ENCODE results near the gene NDUFAF3.

The NDUFAF3 gene

GRCh38 chr3:49001155-49001554 is 20.8 kb upstream of the NDUFAF3 start:
- no peak for DNase-seq (ENCODE audit: low read depth)
- no peak overlapping the region for H3K4me3 ChIP-seq (ENCODE audit: control insufficient read depth, low read depth, low read length)
- TF ChIP-seq CTCF (IDR thresholded peaks at IDR 0.05; ENCODE audit: control insufficient read depth, insufficient read depth, low read depth, low read length, missing control alignments) = no peak

DNA sequence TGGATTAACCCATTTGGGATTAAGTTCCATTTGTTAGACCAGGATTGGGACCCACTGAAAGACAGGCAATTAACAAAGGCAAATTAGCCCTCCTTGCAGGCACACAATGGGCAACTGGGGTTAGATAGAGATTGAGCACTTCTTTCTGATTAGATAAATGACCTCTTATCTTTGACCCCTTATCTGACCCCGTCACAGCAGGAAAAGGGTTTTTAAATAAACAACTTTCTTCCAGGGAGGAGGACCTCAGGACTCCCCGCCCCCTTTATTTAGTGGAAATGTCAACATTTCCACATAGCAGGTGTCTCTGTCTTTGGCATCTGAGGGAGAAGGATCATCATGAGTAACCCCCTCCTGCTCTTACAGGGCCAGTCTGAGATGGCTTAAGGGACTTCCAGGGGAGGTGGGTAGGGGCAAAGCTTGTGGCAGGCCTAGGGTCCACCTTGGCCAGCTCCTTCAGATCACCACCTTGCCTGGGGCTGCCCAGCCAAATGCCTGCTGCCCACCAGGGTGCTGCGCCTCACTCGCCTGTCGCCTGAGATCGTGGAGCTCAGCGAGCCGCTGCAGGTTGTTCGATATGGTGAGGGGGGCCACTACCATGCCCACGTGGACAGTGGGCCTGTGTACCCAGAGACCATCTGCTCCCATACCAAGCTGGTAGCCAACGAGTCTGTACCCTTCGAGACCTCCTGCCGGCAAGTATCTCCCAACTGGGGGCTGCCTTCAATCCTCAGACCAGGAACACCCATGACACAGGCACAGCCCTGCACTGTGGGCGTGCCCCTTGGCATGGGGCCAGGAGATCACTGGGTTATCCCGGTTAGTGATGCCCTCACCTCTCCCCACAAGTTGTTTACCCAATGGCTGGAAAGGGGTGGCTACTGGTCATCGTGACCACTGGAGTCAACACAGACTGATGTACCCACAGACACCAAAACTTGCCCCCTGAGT is 17.3 kb upstream of the NDUFAF3 start:
- no peak for TF ChIP-seq CTCF (IDR thresholded peaks at IDR 0.05; ENCODE audit: control insufficient read depth, insufficient read depth, low read depth, low read length, missing control alignments)
- no peak for DNase-seq (ENCODE audit: low read depth)
- H3K4me3 ChIP-seq (ENCODE audit: control insufficient read depth, low read depth, low read length) = no peak overlapping the region

DNA sequence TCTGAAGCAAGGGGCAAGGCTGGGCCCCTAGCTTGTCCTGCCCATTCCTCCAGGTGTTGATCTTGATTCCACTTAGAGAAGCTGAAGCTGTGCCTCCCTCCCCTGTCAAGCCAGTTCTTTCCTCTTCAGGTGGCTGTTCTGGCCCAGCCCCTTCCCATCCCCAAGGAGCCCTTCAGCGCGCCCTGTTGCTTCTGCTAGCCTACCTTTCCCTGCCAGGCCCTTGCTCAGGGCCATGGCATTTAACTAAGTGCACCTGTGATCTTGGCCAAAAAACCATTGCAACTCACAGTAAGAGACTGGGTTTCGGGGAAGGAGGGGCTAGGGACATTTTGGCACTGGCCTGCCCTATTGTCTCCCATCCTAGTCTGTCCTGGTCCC is 16.6 kb upstream of the NDUFAF3 start:
- no peak for TF ChIP-seq CTCF (IDR thresholded peaks at IDR 0.05; ENCODE audit: control insufficient read depth, insufficient read depth, low read depth, low read length, missing control alignments)
- H3K4me3 ChIP-seq (ENCODE audit: control insufficient read depth, low read depth, low read length) = no peak overlapping the region
- DNase-seq (ENCODE audit: low read depth) = no peak

DNA sequence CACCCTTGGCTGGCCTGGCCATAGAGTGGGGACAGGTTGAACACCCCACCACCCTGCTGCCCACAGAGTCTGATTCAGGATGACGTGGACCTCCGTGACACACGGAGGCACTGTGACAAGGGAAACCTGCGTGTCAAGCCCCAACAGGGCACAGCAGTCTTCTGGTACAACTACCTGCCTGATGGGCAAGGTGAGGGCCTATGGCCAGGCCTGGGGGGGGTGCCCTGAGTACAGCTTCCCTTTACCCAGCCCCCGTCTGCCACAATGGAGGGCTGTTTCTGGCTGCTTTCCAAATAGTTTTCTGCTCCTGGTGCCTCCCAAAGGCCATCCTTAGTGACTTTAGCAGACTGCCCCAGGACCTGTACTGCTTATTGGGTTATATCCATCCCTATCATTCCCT is 15.9 kb upstream of the NDUFAF3 start:
- no peak for TF ChIP-seq CTCF (IDR thresholded peaks at IDR 0.05; ENCODE audit: control insufficient read depth, insufficient read depth, low read depth, low read length, missing control alignments)
- DNase-seq (ENCODE audit: low read depth) = no peak
- H3K4me3 ChIP-seq (ENCODE audit: control insufficient read depth, low read depth, low read length) = peak overlapping the region; percentile 87

- peak overlapping the region; percentile 87 for H3K4me3 ChIP-seq (ENCODE audit: control insufficient read depth, low read depth, low read length)
Measured at GRCh38 chr3:49006408-49007067, 15.4 kb upstream of the NDUFAF3 start.

More at GRCh38 chr3:49006408-49007067, 15.4 kb upstream of the NDUFAF3 start:
- TF ChIP-seq CTCF (IDR thresholded peaks at IDR 0.05; ENCODE audit: control insufficient read depth, insufficient read depth, low read depth, low read length, missing control alignments) = no peak
- no peak for DNase-seq (ENCODE audit: low read depth)

Measured in AG09309 (cell line).